PC-3 (cell line): Measurements from ENCODE around the gene TXNL4B. TPM values are rescaled to one million over a fixed set of nuclear protein-coding genes. Genes with fewer than 3 reads are reported as not detected.
"Not testable (repeated sequence)": the region's sequence is repeated elsewhere in the genome, so short reads cannot be mapped to it uniquely, and the experiment has no call there.

Experiments used
- ATAC-seq: fragments of 200-7000 bp; cut with Tn5 transposase; 2 replicates; pipeline ENCODE4 v1.9.1; 2020; ENCODE audit warnings: mild to moderate bottlenecking, moderate library complexity
- BruUV-seq: library from RNA; stranded (reverse); fragments of 400-500 nt; replicated peaks from 2 replicates; lab custom pipeline; 2021; lab: Mats Ljungman, UMichigan
- CTCF ChIA-PET: fragments of 300-600 bp; sonication (Branson Sonifier 250); formaldehyde crosslinking; loops from one replicate; lab custom pipeline; 2022; ENCODE audit warnings: antibody characterized with exemption; lab: Charles Lee
- POLR2A ChIA-PET: fragments of 300-600 bp; sonication (Branson Sonifier 250); formaldehyde crosslinking; loops from one replicate; lab custom pipeline; 2022; ENCODE audit warnings: antibody characterized with exemption; ENCODE audit not compliant: unreplicated experiment; lab: Charles Lee
- DNase-seq: peaks from one replicate; pipeline ENCODE4 v3.0.0-alpha.2; 2015
- H2AFZ ChIP-seq: fragments of 300-600 bp; sonication (generic); 2 replicates; pipeline ENCODE4 v1.6.0; 2016; ENCODE audit warnings: antibody characterized with exemption, low read length
- H3F3A ChIP-seq: fragments of 300-600 bp; sonication (generic); one replicate; pipeline ENCODE4 v1.6.0; 2017; ENCODE audit warnings: antibody characterized with exemption, low read length, control low read depth, mild to moderate bottlenecking; ENCODE audit not compliant: unreplicated experiment
- H3K27ac ChIP-seq: fragments of 300-600 bp; sonication (generic); 2 replicates; pipeline ENCODE4 v1.5.1; 2016; ENCODE audit warnings: mild to moderate bottlenecking, low read length
- H3K27me3 ChIP-seq: fragments of 300-600 bp; sonication (generic); 2 replicates; pipeline ENCODE4 v1.6.1; 2016; ENCODE audit warnings: low read length, mixed read lengths
- H3K36me3 ChIP-seq: fragments of 300-600 bp; sonication (generic); 2 replicates; pipeline ENCODE4 v1.6.1; 2016; ENCODE audit warnings: low read depth, mixed run types, low read length, mixed read lengths
- H3K4me1 ChIP-seq: fragments of 300-600 bp; sonication (generic); 2 replicates; pipeline ENCODE4 v1.5.1; 2016; ENCODE audit warnings: low read length; ENCODE audit not compliant: insufficient read depth
- H3K4me2 ChIP-seq: fragments of 300-600 bp; sonication (generic); 2 replicates; pipeline ENCODE4 v1.6.0; 2016; ENCODE audit warnings: low read length
- H3K4me3 ChIP-seq: fragments of 300-600 bp; sonication (generic); 2 replicates; pipeline ENCODE4 v1.5.1; 2016; ENCODE audit warnings: mild to moderate bottlenecking, low read length, mixed read lengths
- H3K79me2 ChIP-seq: fragments of 300-600 bp; sonication (generic); 2 replicates; pipeline ENCODE4 v1.6.1; 2017; ENCODE audit warnings: low read length, mixed read lengths
- H3K9ac ChIP-seq: fragments of 300-600 bp; sonication (generic); 2 replicates; pipeline ENCODE4 v1.6.0; 2016; ENCODE audit warnings: mild to moderate bottlenecking, low read length
- H3K9me2 ChIP-seq: fragments of 300-600 bp; sonication (generic); replicated peaks from 2 replicates; pipeline ENCODE4 v1.6.1; 2016; ENCODE audit warnings: mixed run types, low read length, mixed read lengths
- H3K9me3 ChIP-seq: fragments of 300-600 bp; sonication (generic); 2 replicates; pipeline ENCODE4 v1.6.1; 2016; ENCODE audit warnings: low read length, mixed read lengths
- H4K20me1 ChIP-seq: fragments of 300-600 bp; sonication (generic); 2 replicates; pipeline ENCODE4 v1.6.1; 2016; ENCODE audit warnings: low read length, mixed read lengths
- CTCF ChIP-seq: fragments of 300-600 bp; sonication (generic); conservative IDR thresholded peaks from 2 replicates; pipeline ENCODE4 v1.5.1; 2017; ENCODE audit warnings: antibody characterized with exemption, low read depth, mild to moderate bottlenecking, low read length
- EZH2 ChIP-seq: fragments of 300-600 bp; sonication (generic); IDR thresholded peaks from one replicate; pipeline ENCODE4 v1.6.1; 2017; ENCODE audit warnings: antibody characterized with exemption, mild to moderate bottlenecking, low read length; ENCODE audit not compliant: unreplicated experiment
- EZH2phosphoT487 ChIP-seq: fragments of 300-600 bp; sonication (generic); IDR thresholded peaks from 2 replicates; pipeline ENCODE4 v1.6.1; 2018; ENCODE audit warnings: mild to moderate bottlenecking, antibody characterized with exemption, low read length, borderline replicate concordance
- intact Hi-C: fragments of 100-400 bp; cut with micrococcal nuclease; formaldehyde crosslinking; loops from 2 replicates; pipeline ENCODE4 v1.9.0; 2023
- total RNA-seq: library from RNA; depleted of rRNA; stranded (reverse); fragments of >200 nt; gene quantifications from 2 replicates; pipeline ENCODE4 v1.2.3, GENCODE V29; 2014

Gene TXNL4B
- total RNA-seq, 1 experiment from 2014 or later = 9.6 TPM

GRCh38 chr16:72085002-72085401, 8.4 kb downstream of the TXNL4B start:
- DNase-seq (no peak), ATAC-seq (no peak)
- Histone ChIP-seq H3K9me3 (no peaks in the 10 kb centered on the region), H4K20me1 (no peaks in the 10 kb centered on the region), H3K9ac (no peak overlapping the region), H3K79me2 (no peaks in the 10 kb centered on the region), H3K36me3 (peaks cover 46% of the 10 kb centered on the region), H3K27ac (no peak overlapping the region), H3K4me1 (no peaks in the 10 kb centered on the region), H3K27me3 (no peaks in the 10 kb centered on the region), H2AFZ (no peak overlapping the region), H3K9me2 (no peaks in the 10 kb centered on the region), H3K4me2 (no peak overlapping the region), H3K4me3 (no peak overlapping the region), H3F3A (no peaks in the 10 kb centered on the region)
- intact Hi-C loops = no loop called here
- no TSS peak for BruUV-seq
- CTCF ChIA-PET = no interaction called here
- no peak for TF ChIP-seq CTCF
- no peak for TF ChIP-seq EZH2phosphoT487
- TF ChIP-seq EZH2 = no peak
- POLR2A ChIA-PET = no interaction called here

GRCh38 chr16:72084445-72084844, 9.0 kb downstream of the TXNL4B start:
- H3K9me3 ChIP-seq = no peaks in the 10 kb centered on the region
- no TSS peak for BruUV-seq
- H3K4me2 ChIP-seq = no peak overlapping the region
- no peak for TF ChIP-seq CTCF
- TF ChIP-seq EZH2phosphoT487 = no peak
- CTCF ChIA-PET = no interaction called here
- no peaks in the 10 kb centered on the region for H3K4me1 ChIP-seq
- no peaks in the 10 kb centered on the region for H4K20me1 ChIP-seq
- no peaks in the 10 kb centered on the region for H3F3A ChIP-seq
- no peak overlapping the region for H3K9ac ChIP-seq
- H3K4me3 ChIP-seq = no peak overlapping the region
- H3K9me2 ChIP-seq = no peaks in the 10 kb centered on the region
- DNase-seq (no peak), ATAC-seq (no peak)
- H2AFZ ChIP-seq = no peak overlapping the region
- POLR2A ChIA-PET = no interaction called here
- no peaks in the 10 kb centered on the region for H3K79me2 ChIP-seq
- H3K36me3 ChIP-seq = peaks cover 40% of the 10 kb centered on the region
- H3K27ac ChIP-seq = no peak overlapping the region
- H3K27me3 ChIP-seq = no peaks in the 10 kb centered on the region
- intact Hi-C loops = no loop called here

- no peak overlapping the region for H3K27ac ChIP-seq
- no peak overlapping the region for H3K4me2 ChIP-seq
- H3K36me3 ChIP-seq = peaks cover 35% of the 10 kb centered on the region
- H3K9me3 ChIP-seq = no peaks in the 10 kb centered on the region
- no peak for ATAC-seq
- no peaks in the 10 kb centered on the region for H3F3A ChIP-seq
- H3K79me2 ChIP-seq = no peaks in the 10 kb centered on the region
- no peak for DNase-seq
- no peak overlapping the region for H3K9ac ChIP-seq
- no peaks in the 10 kb centered on the region for H3K9me2 ChIP-seq
- no TSS peak for BruUV-seq
- H4K20me1 ChIP-seq = no peaks in the 10 kb centered on the region
- H3K4me3 ChIP-seq = no peak overlapping the region
- intact Hi-C loops = no loop called here
- H3K4me1 ChIP-seq = no peaks in the 10 kb centered on the region
- ChIA-PET POLR2A (no interaction called here), CTCF (no interaction called here)
- TF ChIP-seq EZH2phosphoT487 (no peak), CTCF (no peak), EZH2 (no peak)
- no peak overlapping the region for H2AFZ ChIP-seq
- H3K27me3 ChIP-seq = no peaks in the 10 kb centered on the region
Measured at GRCh38 chr16:72083778-72084404, 9.5 kb downstream of the TXNL4B start.

GRCh38 chr16:72076991-72077706, 16.3 kb downstream of the TXNL4B start:
- H3K36me3 ChIP-seq, H3K9me2 ChIP-seq, H3K9ac ChIP-seq, H3K9me3 ChIP-seq, H3K79me2 ChIP-seq, POLR2A ChIA-PET, DNase-seq, H3K4me3 ChIP-seq, H4K20me1 ChIP-seq, H3K27ac ChIP-seq, intact Hi-C loops, H2AFZ ChIP-seq, H3K27me3 ChIP-seq, H3F3A ChIP-seq, CTCF ChIA-PET, H3K4me2 ChIP-seq, BruUV-seq, ATAC-seq, H3K4me1 ChIP-seq: not testable (repeated sequence)
